ENCODE data around the gene RYR3. TPM values are rescaled to one million over a fixed set of nuclear protein-coding genes. Genes with fewer than 3 reads are reported as not detected.

Gene RYR3
- total and polyA plus RNA-seq, 2 donors = 1.4 to 10.4 TPM

- Histone ChIP-seq H3K27me3 (ENCODE audit: control insufficient read depth in 2 of 2, insufficient read depth in 1 of 2, low read length in 1 of 2) (no peaks in the 10 kb centered on the region), H3K4me1 (ENCODE audit: control insufficient read depth in 2 of 2, insufficient read depth in 2 of 2, low read length in 2 of 2) (no peaks in the 10 kb centered on the region), H3K9me3 (ENCODE audit: control insufficient read depth in 2 of 2, insufficient read depth in 1 of 2, low read length in 1 of 2) (no peaks in the 10 kb centered on the region), H3K27ac (ENCODE audit: low read depth in 1 of 2, low read length in 1 of 2) (no peak overlapping the region), H3K4me3 (ENCODE audit: low read length in 2 of 2) (no peak overlapping the region), H3K36me3 (ENCODE audit: control insufficient read depth in 2 of 2, insufficient read depth in 2 of 2, low read length in 1 of 2) (no peaks in the 10 kb centered on the region)
- 92% methylated on average over 2 of the region's 2 CpGs for WGBS
- DNase-seq (ENCODE audit: low read depth in 6 of 9, low spot score in 9 of 9) = no peak
Measured at GRCh38 chr15:33515121-33515520, 204.4 kb downstream of the RYR3 start.

GRCh38 chr15:33516563-33516962 lies 205.8 kb downstream of the RYR3 start:
- no peak for DNase-seq (ENCODE audit: low read depth in 6 of 9, low spot score in 9 of 9)
- 91% methylated on average over 2 of the region's 2 CpGs for WGBS
- Histone ChIP-seq H3K4me1 (ENCODE audit: control insufficient read depth in 2 of 2, insufficient read depth in 2 of 2, low read length in 2 of 2) (no peaks in the 10 kb centered on the region), H3K27ac (ENCODE audit: low read depth in 1 of 2, low read length in 1 of 2) (no peak overlapping the region), H3K27me3 (ENCODE audit: control insufficient read depth in 2 of 2, insufficient read depth in 1 of 2, low read length in 1 of 2) (no peaks in the 10 kb centered on the region), H3K9me3 (ENCODE audit: control insufficient read depth in 2 of 2, insufficient read depth in 1 of 2, low read length in 1 of 2) (no peaks in the 10 kb centered on the region), H3K36me3 (ENCODE audit: control insufficient read depth in 2 of 2, insufficient read depth in 2 of 2, low read length in 1 of 2) (no peaks in the 10 kb centered on the region), H3K4me3 (ENCODE audit: low read length in 2 of 2) (no peak overlapping the region)

GRCh38 chr15:33517944-33518343 lies 207.2 kb downstream of the RYR3 start:
- H3K9me3 ChIP-seq (ENCODE audit: control insufficient read depth in 2 of 2, insufficient read depth in 1 of 2, low read length in 1 of 2) = no peaks in the 10 kb centered on the region
- no peaks in the 10 kb centered on the region for H3K4me1 ChIP-seq (ENCODE audit: control insufficient read depth in 2 of 2, insufficient read depth in 2 of 2, low read length in 2 of 2)
- H3K4me3 ChIP-seq (ENCODE audit: low read length in 2 of 2) = no peak overlapping the region
- DNase-seq (ENCODE audit: low read depth in 6 of 9, low spot score in 9 of 9) = no peak
- H3K27me3 ChIP-seq (ENCODE audit: control insufficient read depth in 2 of 2, insufficient read depth in 1 of 2, low read length in 1 of 2) = no peaks in the 10 kb centered on the region
- H3K36me3 ChIP-seq (ENCODE audit: control insufficient read depth in 2 of 2, insufficient read depth in 2 of 2, low read length in 1 of 2) = no peaks in the 10 kb centered on the region
- WGBS = 60% methylated on average over 2 of the region's 2 CpGs
- no peak overlapping the region for H3K27ac ChIP-seq (ENCODE audit: low read depth in 1 of 2, low read length in 1 of 2)

- DNase-seq (ENCODE audit: low read depth in 6 of 9, low spot score in 9 of 9) = no peak
- Histone ChIP-seq H3K4me1 (ENCODE audit: control insufficient read depth in 2 of 2, insufficient read depth in 2 of 2, low read length in 2 of 2) (no peaks in the 10 kb centered on the region), H3K36me3 (ENCODE audit: control insufficient read depth in 2 of 2, insufficient read depth in 2 of 2, low read length in 1 of 2) (no peaks in the 10 kb centered on the region), H3K27me3 (ENCODE audit: control insufficient read depth in 2 of 2, insufficient read depth in 1 of 2, low read length in 1 of 2) (no peaks in the 10 kb centered on the region), H3K4me3 (ENCODE audit: low read length in 2 of 2) (no peak overlapping the region), H3K27ac (ENCODE audit: low read depth in 1 of 2, low read length in 1 of 2) (no peak overlapping the region), H3K9me3 (ENCODE audit: control insufficient read depth in 2 of 2, insufficient read depth in 1 of 2, low read length in 1 of 2) (no peaks in the 10 kb centered on the region)
- WGBS = 85% methylated on average over 8 of the region's 8 CpGs
Measured at GRCh38 chr15:33518421-33518820, 207.7 kb downstream of the RYR3 start.

GRCh38 chr15:33524274-33524673 lies 213.5 kb downstream of the RYR3 start:
- H3K9me3 ChIP-seq (ENCODE audit: control insufficient read depth in 2 of 2, insufficient read depth in 1 of 2, low read length in 1 of 2) = no peaks in the 10 kb centered on the region
- no peaks in the 10 kb centered on the region for H3K4me1 ChIP-seq (ENCODE audit: control insufficient read depth in 2 of 2, insufficient read depth in 2 of 2, low read length in 2 of 2)
- H3K27me3 ChIP-seq (ENCODE audit: control insufficient read depth in 2 of 2, insufficient read depth in 1 of 2, low read length in 1 of 2) = no peaks in the 10 kb centered on the region
- 96% methylated on average over 3 of the region's 3 CpGs for WGBS
- H3K4me3 ChIP-seq (ENCODE audit: low read length in 2 of 2) = no peak overlapping the region
- DNase-seq (ENCODE audit: low read depth in 6 of 9, low spot score in 9 of 9) = no peak
- H3K27ac ChIP-seq (ENCODE audit: low read depth in 1 of 2, low read length in 1 of 2) = no peak overlapping the region
- H3K36me3 ChIP-seq (ENCODE audit: control insufficient read depth in 2 of 2, insufficient read depth in 2 of 2, low read length in 1 of 2) = no peaks in the 10 kb centered on the region

GRCh38 chr15:33526532-33526931 lies 215.8 kb downstream of the RYR3 start:
- WGBS = 94% methylated on average over 3 of the region's 3 CpGs
- Histone ChIP-seq H3K27me3 (ENCODE audit: control insufficient read depth in 2 of 2, insufficient read depth in 1 of 2, low read length in 1 of 2) (no peaks in the 10 kb centered on the region), H3K27ac (ENCODE audit: low read depth in 1 of 2, low read length in 1 of 2) (no peak overlapping the region), H3K9me3 (ENCODE audit: control insufficient read depth in 2 of 2, insufficient read depth in 1 of 2, low read length in 1 of 2) (no peaks in the 10 kb centered on the region), H3K36me3 (ENCODE audit: control insufficient read depth in 2 of 2, insufficient read depth in 2 of 2, low read length in 1 of 2) (no peaks in the 10 kb centered on the region), H3K4me1 (ENCODE audit: control insufficient read depth in 2 of 2, insufficient read depth in 2 of 2, low read length in 2 of 2) (no peaks in the 10 kb centered on the region), H3K4me3 (ENCODE audit: low read length in 2 of 2) (no peak overlapping the region)
- DNase-seq (ENCODE audit: low read depth in 6 of 9, low spot score in 9 of 9) = no peak

- Histone ChIP-seq H3K36me3 (ENCODE audit: control insufficient read depth in 2 of 2, insufficient read depth in 2 of 2, low read length in 1 of 2) (no peaks in the 10 kb centered on the region), H3K4me1 (ENCODE audit: control insufficient read depth in 2 of 2, insufficient read depth in 2 of 2, low read length in 2 of 2) (no peaks in the 10 kb centered on the region), H3K27ac (ENCODE audit: low read depth in 1 of 2, low read length in 1 of 2) (no peak overlapping the region), H3K27me3 (ENCODE audit: control insufficient read depth in 2 of 2, insufficient read depth in 1 of 2, low read length in 1 of 2) (no peaks in the 10 kb centered on the region), H3K9me3 (ENCODE audit: control insufficient read depth in 2 of 2, insufficient read depth in 1 of 2, low read length in 1 of 2) (no peaks in the 10 kb centered on the region), H3K4me3 (ENCODE audit: low read length in 2 of 2) (no peak overlapping the region)
- 96% methylated on average over 4 of the region's 4 CpGs for WGBS
- no peak for DNase-seq (ENCODE audit: low read depth in 6 of 9, low spot score in 9 of 9)
Measured at GRCh38 chr15:33533197-33533596, 222.4 kb downstream of the RYR3 start.

- H3K27me3 ChIP-seq (ENCODE audit: control insufficient read depth in 2 of 2, insufficient read depth in 1 of 2, low read length in 1 of 2) = no peaks in the 10 kb centered on the region
- H3K36me3 ChIP-seq (ENCODE audit: control insufficient read depth in 2 of 2, insufficient read depth in 2 of 2, low read length in 1 of 2) = no peaks in the 10 kb centered on the region
- H3K4me1 ChIP-seq (ENCODE audit: control insufficient read depth in 2 of 2, insufficient read depth in 2 of 2, low read length in 2 of 2) = no peaks in the 10 kb centered on the region
- no peaks in the 10 kb centered on the region for H3K9me3 ChIP-seq (ENCODE audit: control insufficient read depth in 2 of 2, insufficient read depth in 1 of 2, low read length in 1 of 2)
- WGBS = 92% methylated on average over 4 of the region's 4 CpGs
- no peak overlapping the region for H3K27ac ChIP-seq (ENCODE audit: low read depth in 1 of 2, low read length in 1 of 2)
- H3K4me3 ChIP-seq (ENCODE audit: low read length in 2 of 2) = no peak overlapping the region
- DNase-seq (ENCODE audit: low read depth in 6 of 9, low spot score in 9 of 9) = no peak
Measured at GRCh38 chr15:33534642-33535041, 223.9 kb downstream of the RYR3 start.

GRCh38 chr15:33535135-33535534 lies 224.4 kb downstream of the RYR3 start:
- WGBS = 59% methylated on average over 3 of the region's 3 CpGs

More at GRCh38 chr15:33535135-33535534, 224.4 kb downstream of the RYR3 start:
- Histone ChIP-seq H3K27me3 (ENCODE audit: control insufficient read depth in 2 of 2, insufficient read depth in 1 of 2, low read length in 1 of 2) (no peaks in the 10 kb centered on the region), H3K36me3 (ENCODE audit: control insufficient read depth in 2 of 2, insufficient read depth in 2 of 2, low read length in 1 of 2) (no peaks in the 10 kb centered on the region), H3K9me3 (ENCODE audit: control insufficient read depth in 2 of 2, insufficient read depth in 1 of 2, low read length in 1 of 2) (no peaks in the 10 kb centered on the region), H3K4me3 (ENCODE audit: low read length in 2 of 2) (no peak overlapping the region), H3K27ac (ENCODE audit: low read depth in 1 of 2, low read length in 1 of 2) (no peak overlapping the region), H3K4me1 (ENCODE audit: control insufficient read depth in 2 of 2, insufficient read depth in 2 of 2, low read length in 2 of 2) (no peaks in the 10 kb centered on the region)
- no peak for DNase-seq (ENCODE audit: low read depth in 6 of 9, low spot score in 9 of 9)
